IPS DF 19.7 (cell line): Measurements from ENCODE around the gene RPLP1.
A peak's percentile ranks its signal among the peaks of the same experiment; 100 is the strongest.
"Not testable (repeated sequence)": the region's sequence is repeated elsewhere in the genome, so short reads cannot be mapped to it uniquely, and the experiment has no call there.

ENCODE experiments used
- DNase-seq: peaks from one replicate; pipeline ENCODE4 v3.0.0-alpha.2; 2013; ENCODE audit warnings: low read depth, low spot score

Gene RPLP1

GRCh38 chr15:69439623-69440022 lies 13.0 kb upstream of the RPLP1 start:
- DNase-seq: no peak

GRCh38 chr15:69443032-69443611 lies 9.5 kb upstream of the RPLP1 start:
- DNase-seq: no peak

GRCh38 chr15:69444686-69445085 lies 7.9 kb upstream of the RPLP1 start:
- no peak for DNase-seq

GRCh38 chr15:69446953-69447352 lies 5.7 kb upstream of the RPLP1 start:
- DNase-seq: no peak

GRCh38 chr15:69450221-69450620 lies 2.4 kb upstream of the RPLP1 start:
- DNase-seq: not testable (repeated sequence)

GRCh38 chr15:69450968-69451695 lies 1.5 kb upstream of the RPLP1 start:
- no peak for DNase-seq

- DNase-seq: no peak
Observed at GRCh38 chr15:69451951-69452691, 497 bp upstream of the RPLP1 start.

GRCh38 chr15:69454953-69455352 lies 2.3 kb downstream of the RPLP1 start:
- DNase-seq: no peak

GRCh38 chr15:69456208-69457166 lies 3.9 kb downstream of the RPLP1 start:
- DNase-seq: no peak

GRCh38 chr15:69457304-69458280 lies 5.0 kb downstream of the RPLP1 start:
- DNase-seq: no peak

GRCh38 chr15:69459066-69459465 lies 6.4 kb downstream of the RPLP1 start:
- DNase-seq: no peak

GRCh38 chr15:69460481-69460880 lies 7.9 kb downstream of the RPLP1 start:
- no peak for DNase-seq

- DNase-seq: no peak
Observed at GRCh38 chr15:69462030-69462492, 9.4 kb downstream of the RPLP1 start.

- peak; percentile 90 for DNase-seq
Observed at GRCh38 chr15:69462493-69463181, 10.0 kb downstream of the RPLP1 start.

GRCh38 chr15:69463182-69463756 lies 10.7 kb downstream of the RPLP1 start:
- no peak for DNase-seq

GRCh38 chr15:69465253-69465652 lies 12.6 kb downstream of the RPLP1 start:
- DNase-seq: no peak

GRCh38 chr15:69466733-69467132 lies 14.1 kb downstream of the RPLP1 start:
- DNase-seq: no peak

- DNase-seq: no peak
Observed at GRCh38 chr15:69467636-69468035, 15.0 kb downstream of the RPLP1 start.
